ENCODE measurements around the gene PMEPA1. TPM values are rescaled to one million over a fixed set of nuclear protein-coding genes. Genes with fewer than 3 reads are reported as not detected.

PMEPA1 gene
- total RNA-seq, 2 experiments from 2014 or later, result 1.4 to 3.7 TPM

DNA sequence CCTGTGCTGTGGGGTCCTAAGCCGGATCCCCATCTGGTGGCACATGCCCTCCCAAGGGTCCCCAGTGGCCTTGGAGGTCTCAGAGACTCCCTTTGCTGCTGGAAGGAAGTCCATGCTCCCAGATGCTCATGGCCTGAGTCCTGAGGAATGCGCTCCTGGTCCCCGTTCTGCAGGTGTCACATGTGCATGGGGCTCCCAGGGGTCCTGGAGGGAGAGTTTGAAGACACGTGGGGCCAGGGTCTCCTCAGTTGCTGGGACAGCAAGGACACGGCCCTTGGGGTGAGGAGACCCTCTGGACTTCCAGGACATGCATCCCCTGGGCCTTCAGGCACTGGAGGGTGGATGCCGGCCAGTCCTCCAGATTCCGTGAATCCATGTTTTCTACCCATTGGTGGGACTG is 101.3 kb downstream of the PMEPA1 start:
- no peaks in the 10 kb centered on the region for H3K79me2 ChIP-seq (ENCODE audit: insufficient read depth, low read depth, low read length)
- DNase-seq (ENCODE audit: low spot score), result no peak
- no peak overlapping the region for H3K4me3 ChIP-seq (ENCODE audit: low read depth, low read length, poor library complexity, severe bottlenecking)
- H3K4me2 ChIP-seq (ENCODE audit: low read length), result no peak overlapping the region
- H4K20me1 ChIP-seq (ENCODE audit: insufficient read depth, low read length), result no peaks in the 10 kb centered on the region
- H3K4me1 ChIP-seq (ENCODE audit: insufficient read depth, low read length, poor library complexity, severe bottlenecking), result peaks cover 7% of the 10 kb centered on the region
- intact Hi-C loops (cut with micrococcal nuclease; ENCODE audit: unreplicated experiment), result no loop called here
- no TSS peak for BruUV-seq (replicated peaks)
- no peak for TF ChIP-seq EZH2phosphoT487 (IDR thresholded peaks at IDR 0.05; ENCODE audit: borderline replicate concordance, low read depth, low read length)
- TF ChIP-seq, protein P1, sequence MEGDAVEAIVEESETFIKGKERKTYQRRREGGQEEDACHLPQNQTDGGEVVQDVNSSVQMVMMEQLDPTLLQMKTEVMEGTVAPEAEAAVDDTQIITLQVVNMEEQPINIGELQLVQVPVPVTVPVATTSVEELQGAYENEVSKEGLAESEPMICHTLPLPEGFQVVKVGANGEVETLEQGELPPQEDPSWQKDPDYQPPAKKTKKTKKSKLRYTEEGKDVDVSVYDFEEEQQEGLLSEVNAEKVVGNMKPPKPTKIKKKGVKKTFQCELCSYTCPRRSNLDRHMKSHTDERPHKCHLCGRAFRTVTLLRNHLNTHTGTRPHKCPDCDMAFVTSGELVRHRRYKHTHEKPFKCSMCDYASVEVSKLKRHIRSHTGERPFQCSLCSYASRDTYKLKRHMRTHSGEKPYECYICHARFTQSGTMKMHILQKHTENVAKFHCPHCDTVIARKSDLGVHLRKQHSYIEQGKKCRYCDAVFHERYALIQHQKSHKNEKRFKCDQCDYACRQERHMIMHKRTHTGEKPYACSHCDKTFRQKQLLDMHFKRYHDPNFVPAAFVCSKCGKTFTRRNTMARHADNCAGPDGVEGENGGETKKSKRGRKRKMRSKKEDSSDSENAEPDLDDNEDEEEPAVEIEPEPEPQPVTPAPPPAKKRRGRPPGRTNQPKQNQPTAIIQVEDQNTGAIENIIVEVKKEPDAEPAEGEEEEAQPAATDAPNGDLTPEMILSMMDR (conservative IDR thresholded peaks at IDR 0.05; ENCODE audit: low read length), result no peak
- ChIA-PET POLR2A (no interaction called here), CTCF (ENCODE audit: unreplicated experiment) (no interaction called here)
- no peaks in the 10 kb centered on the region for H3K9me3 ChIP-seq (ENCODE audit: low read length)
- H3K36me3 ChIP-seq (ENCODE audit: insufficient read depth, low read length), result no peaks in the 10 kb centered on the region
- H3K27ac ChIP-seq (ENCODE audit: low read depth, low read length, poor library complexity, severe bottlenecking), result no peak overlapping the region
- H3K9me2 ChIP-seq (ENCODE audit: insufficient read depth, low read length), result no peaks in the 10 kb centered on the region
- H2AFZ ChIP-seq (ENCODE audit: low read length), result no peak overlapping the region

DNA sequence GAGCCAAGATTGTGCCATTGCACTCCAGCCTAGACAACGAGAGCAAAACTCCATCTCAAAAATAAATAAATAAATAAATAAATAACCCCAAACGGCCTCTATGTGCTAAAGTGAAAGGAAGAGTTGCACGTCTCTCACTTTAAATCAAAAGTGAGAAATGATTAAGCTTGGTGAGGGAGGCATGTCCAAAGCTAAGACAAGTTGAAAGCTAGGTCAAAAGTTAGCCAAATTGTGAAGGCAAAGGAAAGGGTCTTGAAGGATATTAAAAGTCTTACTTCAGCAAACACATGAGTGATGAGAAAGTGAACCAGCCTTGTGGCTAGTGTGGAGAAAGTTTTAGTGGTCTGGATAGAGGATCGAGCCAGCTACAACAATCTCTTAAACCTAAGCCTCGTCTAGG is 103.9 kb downstream of the PMEPA1 start:
- H3K4me3 ChIP-seq (ENCODE audit: low read depth, low read length, poor library complexity, severe bottlenecking), result no peak overlapping the region
- POLR2A ChIA-PET, result interaction anchor here (0.6 to 1.5 kb wide), 3 partner anchors 14 to 521 kb away, joined by 3 to 6 read pairs (median 3); partner anchors contain the start of gene ZBP1
- no peak overlapping the region for H3K4me2 ChIP-seq (ENCODE audit: low read length)
- no peaks in the 10 kb centered on the region for H4K20me1 ChIP-seq (ENCODE audit: insufficient read depth, low read length)
- peaks cover 7% of the 10 kb centered on the region for H3K4me1 ChIP-seq (ENCODE audit: insufficient read depth, low read length, poor library complexity, severe bottlenecking)
- H2AFZ ChIP-seq (ENCODE audit: low read length), result no peak overlapping the region
- no peaks in the 10 kb centered on the region for H3K9me2 ChIP-seq (ENCODE audit: insufficient read depth, low read length)
- H3K79me2 ChIP-seq (ENCODE audit: insufficient read depth, low read depth, low read length), result no peaks in the 10 kb centered on the region
- CTCF ChIA-PET (ENCODE audit: unreplicated experiment), result interaction anchor here (0.6 kb wide), 1 partner anchor 16 kb away, joined by 6 read pairs; no protein-coding TSS in a partner anchor
- TF ChIP-seq EZH2phosphoT487 (IDR thresholded peaks at IDR 0.05; ENCODE audit: borderline replicate concordance, low read depth, low read length), result no peak
- TF ChIP-seq, protein P1 (conservative IDR thresholded peaks at IDR 0.05; ENCODE audit: low read length), result no peak
- no peaks in the 10 kb centered on the region for H3K36me3 ChIP-seq (ENCODE audit: insufficient read depth, low read length)
- H3K27ac ChIP-seq (ENCODE audit: low read depth, low read length, poor library complexity, severe bottlenecking), result no peak overlapping the region
- no peak for DNase-seq (ENCODE audit: low spot score)
- intact Hi-C loops (cut with micrococcal nuclease; ENCODE audit: unreplicated experiment), result no loop called here
- H3K9me3 ChIP-seq (ENCODE audit: low read length), result no peaks in the 10 kb centered on the region
- no TSS peak for BruUV-seq (replicated peaks)

DNA sequence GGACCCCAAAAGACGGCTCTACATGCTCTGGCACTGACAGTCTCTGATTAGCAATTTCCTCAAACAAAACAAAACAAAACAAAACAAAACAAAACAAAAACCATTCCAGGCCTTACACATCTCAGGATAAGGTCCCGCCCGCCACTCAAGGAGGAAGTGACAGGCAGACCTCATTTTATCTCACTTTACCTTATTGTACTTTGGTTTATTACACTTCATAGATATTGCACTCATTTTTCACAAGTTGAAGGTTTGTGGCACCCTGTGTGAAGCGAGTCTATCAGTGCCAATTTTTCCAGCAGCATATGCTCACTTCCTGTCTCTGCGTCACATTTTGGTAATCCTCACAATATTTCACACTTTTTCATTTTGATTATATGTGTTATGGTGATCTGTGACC is 104.8 kb downstream of the PMEPA1 start:
- no peaks in the 10 kb centered on the region for H3K9me3 ChIP-seq (ENCODE audit: low read length)
- BruUV-seq (replicated peaks), result no TSS peak
- peaks cover 7% of the 10 kb centered on the region for H3K4me1 ChIP-seq (ENCODE audit: insufficient read depth, low read length, poor library complexity, severe bottlenecking)
- H3K79me2 ChIP-seq (ENCODE audit: insufficient read depth, low read depth, low read length), result no peaks in the 10 kb centered on the region
- H3K4me2 ChIP-seq (ENCODE audit: low read length), result no peak overlapping the region
- POLR2A ChIA-PET, result no interaction called here
- intact Hi-C loops (cut with micrococcal nuclease; ENCODE audit: unreplicated experiment), result no loop called here
- no peak overlapping the region for H3K4me3 ChIP-seq (ENCODE audit: low read depth, low read length, poor library complexity, severe bottlenecking)
- H4K20me1 ChIP-seq (ENCODE audit: insufficient read depth, low read length), result no peaks in the 10 kb centered on the region
- CTCF ChIA-PET (ENCODE audit: unreplicated experiment), result no interaction called here
- TF ChIP-seq EZH2phosphoT487 (IDR thresholded peaks at IDR 0.05; ENCODE audit: borderline replicate concordance, low read depth, low read length), result no peak
- TF ChIP-seq, protein P1 (conservative IDR thresholded peaks at IDR 0.05; ENCODE audit: low read length), result no peak
- no peak for DNase-seq (ENCODE audit: low spot score)
- H2AFZ ChIP-seq (ENCODE audit: low read length), result no peak overlapping the region
- H3K9me2 ChIP-seq (ENCODE audit: insufficient read depth, low read length), result no peaks in the 10 kb centered on the region
- no peak overlapping the region for H3K27ac ChIP-seq (ENCODE audit: low read depth, low read length, poor library complexity, severe bottlenecking)
- no peaks in the 10 kb centered on the region for H3K36me3 ChIP-seq (ENCODE audit: insufficient read depth, low read length)

Data from OCI-LY7 (cell line).